K562 (cell line): ENCODE data around the gene RDH5. TPM values are rescaled to one million over a fixed set of nuclear protein-coding genes. Genes with fewer than 3 reads are reported as not detected.

Experiments
- ATAC-seq: fragments of 200-7000 bp; cut with Tn5 transposase; 3 replicates; pipeline ENCODE4 v1.9.1; 2020; ENCODE audit warnings: moderate library complexity
- BruUV-seq: library from RNA; stranded (reverse); fragments of 400-500 nt; replicated peaks from 2 replicates; lab custom pipeline; 2021; lab: Mats Ljungman, UMichigan
- CTCF ChIA-PET: fragments of 300-600 bp; formaldehyde crosslinking; extraction: SDS; loops from one replicate; lab custom pipeline; 2021; ENCODE audit warnings: low intra/inter-chr PET ratio; lab: Yijun Ruan, JAX
- POLR2A ChIA-PET: fragments of 300-600, 350-650 bp; sonication (Branson Sonifier 250); formaldehyde crosslinking; extraction: SDS; loops from one replicate; lab custom pipeline; 2021; ENCODE audit warnings: antibody characterized with exemption, inconsistent platforms; lab: Yijun Ruan, JAX
- DNase-seq, 4 experiments: peaks; one replicate each; pipeline versions ENCODE4 v3.0.0 to v3.0.0-alpha.2; 2011 to 2018; ENCODE audit warnings: low spot score in 3 of 4, mixed read lengths in 3 of 4; ENCODE audit errors: extremely low read depth in 1 of 4
- FAIRE-seq: peaks from 2 replicates; lab custom pipeline; 2011; peaks lifted over from hg19 to GRCh38; lab: Jason Lieb, UNC
- H2AFZ ChIP-seq: 2 replicates; pipeline ENCODE4 v1.6.0; 2011; ENCODE audit warnings: low read depth, low read length, control low read depth, inconsistent platforms
- H3K27ac ChIP-seq: fragments of 200-600 bp; 3 replicates; pipeline ENCODE4 v1.8.0; 2011; ENCODE audit warnings: low read depth, mild to moderate bottlenecking, control low read depth, inconsistent platforms, low read length, moderate library complexity, mixed read lengths; ENCODE audit errors: extremely low read depth
- H3K27me3 ChIP-seq, 2 experiments: fragments of 300-600 bp in 1 of 2; 2 replicates in 1 of 2; 3 replicates in 1 of 2; pipeline versions ENCODE4 v1.6.0 to v1.8.0; 2011; ENCODE audit warnings: inconsistent platforms in 2 of 2, low read length in 2 of 2, mild to moderate bottlenecking in 1 of 2, mixed read lengths in 1 of 2, moderate library complexity in 1 of 2; ENCODE audit not compliant: control insufficient read depth in 2 of 2, insufficient read depth in 2 of 2
- H3K36me3 ChIP-seq: fragments of 300-600 bp; 3 replicates; pipeline ENCODE4 v1.8.0; 2011; ENCODE audit warnings: mild to moderate bottlenecking, low read length, inconsistent platforms; ENCODE audit not compliant: control insufficient read depth, insufficient read depth
- H3K4me1 ChIP-seq, 2 experiments: fragments of 200-600 bp in 1 of 2; replicated peaks in 1 of 2; 2 replicates in 1 of 2; 3 replicates in 1 of 2; pipeline versions ENCODE4 v1.5.1 to v1.8.0; 2011; ENCODE audit warnings: inconsistent platforms in 2 of 2, low read length in 2 of 2, mild to moderate bottlenecking in 1 of 2, mixed read lengths in 1 of 2, moderate library complexity in 1 of 2; ENCODE audit not compliant: control insufficient read depth in 2 of 2, insufficient read depth in 2 of 2
- H3K4me2 ChIP-seq: 2 replicates; pipeline ENCODE4 v1.6.1; 2011; ENCODE audit warnings: low read length, control low read depth, inconsistent platforms, mixed read lengths; ENCODE audit not compliant: insufficient read depth
- H3K4me3 ChIP-seq: fragments of 200-600 bp; sonication (generic), shearing (Covaris generic); 2 replicates; pipeline ENCODE4 v1.5.1; 2016; ENCODE audit warnings: control low read depth, inconsistent platforms
- H3K79me2 ChIP-seq: fragments of 200-600 bp; 3 replicates; pipeline ENCODE4 v1.8.0; 2011; ENCODE audit warnings: low read length, inconsistent platforms; ENCODE audit not compliant: control insufficient read depth, insufficient read depth
- H3K9ac ChIP-seq, 2 experiments: 2 replicates each; pipeline versions ENCODE4 v1.6.0 to v1.6.1; 2011; ENCODE audit warnings: low read depth in 2 of 2, low read length in 2 of 2, control low read depth in 1 of 2, inconsistent platforms in 1 of 2, mild to moderate bottlenecking in 1 of 2, mixed read lengths in 1 of 2; ENCODE audit not compliant: insufficient read depth in 1 of 2
- H3K9me1 ChIP-seq: one replicate; pipeline ENCODE4 v1.6.0; 2011; ENCODE audit warnings: inconsistent platforms, mild to moderate bottlenecking, low read length, moderate library complexity; ENCODE audit not compliant: control insufficient read depth, insufficient read depth
- H3K9me3 ChIP-seq: replicated peaks from 2 replicates; pipeline ENCODE4 v1.5.1; 2011; ENCODE audit warnings: low read depth, low read length, inconsistent platforms; ENCODE audit not compliant: control insufficient read depth, insufficient read depth
- H4K20me1 ChIP-seq: replicated peaks from 2 replicates; pipeline ENCODE4 v1.6.1; 2011; ENCODE audit warnings: low read length, inconsistent platforms, mixed read lengths; ENCODE audit not compliant: control insufficient read depth, insufficient read depth
- HDAC1 ChIP-seq, 2 experiments: fragments of 450-650 bp; IDR thresholded peaks; 2 replicates each; pipeline ENCODE4 v1.6.1; 2016 to 2017; ENCODE audit warnings: inconsistent platforms in 1 of 2, mild to moderate bottlenecking in 1 of 2, moderate library complexity in 1 of 2
- HEY1 ChIP-seq: fragments of 250-450 bp; sonication (Bioruptor Pico); IDR thresholded peaks from 2 replicates; pipeline ENCODE4 v1.5.0; 2020; ENCODE audit warnings: mild to moderate bottlenecking, moderate library complexity, borderline replicate concordance
- KLF16 ChIP-seq: IDR thresholded peaks from 2 replicates; pipeline ENCODE4 v1.6.1; 2016; ENCODE audit warnings: antibody characterized with exemption
- PHTF2 ChIP-seq: fragments of 250-450 bp; sonication (Bioruptor Pico); IDR thresholded peaks from 2 replicates; pipeline ENCODE4 v1.5.0; 2021; ENCODE audit warnings: mild to moderate bottlenecking
- RFX1 ChIP-seq: fragments of 450-650 bp; IDR thresholded peaks from 2 replicates; pipeline ENCODE4 v1.6.1; 2016; ENCODE audit warnings: mild to moderate bottlenecking, moderate library complexity
- RFX5 ChIP-seq: IDR thresholded peaks from 2 replicates; pipeline ENCODE4 v1.6.1; 2011; ENCODE audit warnings: low read depth, mild to moderate bottlenecking, improper control_type of control experiment, low read length
- RREB1 ChIP-seq: fragments of 250-450 bp; sonication (Bioruptor Pico); IDR thresholded peaks from 2 replicates; pipeline ENCODE4 v1.4.0; 2020
- SREBF2 ChIP-seq: sonication (generic); formaldehyde crosslinking; IDR thresholded peaks from 2 replicates; pipeline ENCODE4 v1.4.0; 2020; ENCODE audit warnings: mild to moderate bottlenecking, missing genetic modification reagents
- ZEB2 ChIP-seq: fragments of 450-650 bp; IDR thresholded peaks from 2 replicates; pipeline ENCODE4 v1.6.1; 2016
- ZNF175 ChIP-seq: fragments of 200-800 bp; sonication (Bioruptor generic); IDR thresholded peaks from 2 replicates; pipeline ENCODE4 v1.6.1; 2016; ENCODE audit warnings: low read depth, mild to moderate bottlenecking, missing genetic modification characterization, missing compliant biosample characterization
- ZNF280B ChIP-seq: fragments of 250-450 bp; sonication (Bioruptor Pico); IDR thresholded peaks from 2 replicates; pipeline ENCODE4 v1.5.1; 2021; ENCODE audit warnings: mild to moderate bottlenecking
- ZNF3 ChIP-seq: fragments of 250-450 bp; sonication (Bioruptor Pico); IDR thresholded peaks from 2 replicates; pipeline ENCODE4 v1.5.0; 2021; ENCODE audit warnings: mild to moderate bottlenecking, moderate library complexity
- ZNF398 ChIP-seq: fragments of 250-450 bp; sonication (Bioruptor Pico); IDR thresholded peaks from 2 replicates; pipeline ENCODE4 v1.8.0; 2021; ENCODE audit warnings: moderate library complexity, mild to moderate bottlenecking, inconsistent platforms
- ZNF764 ChIP-seq: fragments of 250-450 bp; sonication (Bioruptor Pico); IDR thresholded peaks from 2 replicates; pipeline ENCODE4 v1.4.0; 2020; ENCODE audit warnings: low read depth, mild to moderate bottlenecking, moderate library complexity
- WGBS: fragments of 100-300 bp; shearing (Covaris generic); methylation state at CpG from one replicate; pipeline ENCODE4 v1.1.6; 2016; ENCODE audit warnings: low coverage, mixed read lengths; ENCODE audit not compliant: insufficient coverage; ENCODE audit errors: missing lambda C conversion rate; 5-methylcytosine and 5-hydroxymethylcytosine counted together
- in situ Hi-C: fragments of 300-500 bp; cut with MboI; formaldehyde crosslinking; loops from 4 replicates; pipeline ENCODE4 v1.15.0; 2018; ENCODE audit warnings: inconsistent platforms, mixed read lengths
- intact Hi-C: fragments of 100-400 bp; cut with micrococcal nuclease; formaldehyde crosslinking; loops from 2 replicates; pipeline ENCODE4 v1.14.2; 2022
- polyA plus RNA-seq, 8 experiments: library from polyadenylated mRNA; depleted of rRNA in 4 of 8; stranded (reverse) in 5 of 8; unstranded in 3 of 8; fragments of >200 nt; fragmentation: Nextera tagmentation in 2 of 8; fragmentation: Illumina TruSeq in 1 of 8; extraction: Ambion mirVana in 2 of 8; extraction: Trizol in 1 of 8; gene quantifications; 2 replicates each; pipeline versions ENCODE4 v1.2.1 to v1.2.3, GENCODE V29; 2011 to 2014; ENCODE audit warnings: inconsistent platforms in 1 of 8, missing spikeins in 1 of 8
- total RNA-seq, 7 experiments: library from RNA; depleted of rRNA in 6 of 7; stranded (reverse); fragments of >200 nt in 6 of 7; fragmentation: Illumina TruSeq in 2 of 7; extraction: Trizol in 2 of 7; gene quantifications; 2 replicates each; pipeline versions ENCODE4 v1.2.1 to v1.2.3, GENCODE V29; 2011 to 2021; ENCODE audit warnings: low replicate concordance in 1 of 7

The RDH5 gene
- total and polyA plus RNA-seq, 9 of the 15 experiments (the other 6 are each of a cell fraction or from before 2014, with no cell fraction given): 0.28 to 2.0 (median 1.1) TPM; not detected in 1

GRCh38 chr12:55692631-55693322, 27.4 kb upstream of the RDH5 start:
- Histone ChIP-seq H3K9me3 (no peaks in the 10 kb centered on the region), H3K27ac (no peak overlapping the region), H3K4me3 (no peak overlapping the region), H3K4me1 (peaks cover 0 to 8% of the 10 kb centered on the region in 2 experiments; a peak in 1 of 5 replicates), H3K36me3 (no peaks in the 10 kb centered on the region), H4K20me1 (no peaks in the 10 kb centered on the region; the same call in 1 of the 2 replicates), H3K27me3 (peaks cover 18 to 44% of the 10 kb centered on the region in 2 experiments; a peak in 4 of 5 replicates), H3K9ac (no peak overlapping the region), H3K4me2 (no peak overlapping the region), H3K79me2 (no peaks in the 10 kb centered on the region), H2AFZ (no peak overlapping the region), H3K9me1 (no peaks in the 10 kb centered on the region)
- 12% methylated on average over 11 of the region's 12 CpGs for whole genome bisulfite sequencing
- FAIRE-seq (no peak), DNase-seq (no peak), ATAC-seq (peak; percentile 48; the same call in 2 of the 3 replicates)
- BruUV-seq: no TSS peak
- in situ Hi-C loops: no loop called here
- ChIA-PET CTCF (no interaction called here), POLR2A (no interaction called here)
- intact Hi-C loops: no loop called here
- TF ChIP-seq ZNF398 (CRISPR knock-in tag): no peak
- TF ChIP-seq ZEB2: no peak
- TF ChIP-seq HEY1: no peak
- no peak for TF ChIP-seq ZNF764 (CRISPR knock-in tag)
- TF ChIP-seq PHTF2 (CRISPR knock-in tag): no peak
- TF ChIP-seq KLF16: no peak
- no peak for TF ChIP-seq HDAC1 (IDR thresholded peaks at IDR 0.05)
- no peak for TF ChIP-seq ZNF3
- TF ChIP-seq ZNF175 (CRISPR knock-in tag): no peak
- no peak for TF ChIP-seq ZNF280B (CRISPR knock-in tag)
- TF ChIP-seq RFX1: no peak
- no peak for TF ChIP-seq RREB1 (CRISPR knock-in tag)
- no peak for TF ChIP-seq SREBF2 (CRISPR knock-in tag)
- no peak for TF ChIP-seq RFX5
